Body of pancreas (tissue), 4 donors: Measurements from ENCODE around the gene SPATA2. TPM values are rescaled to one million over a fixed set of nuclear protein-coding genes. Genes with fewer than 3 reads are reported as not detected.
A peak's percentile ranks its signal among the peaks of the same experiment; 100 is the strongest.

Experiments used
- ATAC-seq: fragments of 150-250 bp; one replicate; pipeline ENCODE4 v1.9.1; 2016
- DNase-seq, 4 donors: peaks; one replicate each; pipeline ENCODE4 v3.0.0-alpha.2; 2019
- H3K27ac ChIP-seq, 4 donors: fragments of 200-600 bp; sonication (generic); 1 replicate in 3 of 4; 2 replicates in 1 of 4; pipeline versions ENCODE4 v1.5.1 to v1.6.1; 2016 to 2019; ENCODE audit warnings: mild to moderate bottlenecking in 1 of 4, mixed read lengths in 1 of 4, moderate library complexity in 1 of 4
- H3K27me3 ChIP-seq, 2 donors: fragments of 200-600 bp; sonication (generic); one replicate each; pipeline ENCODE4 v1.6.0; 2016; ENCODE audit warnings: mild to moderate bottlenecking in 1 of 2
- H3K36me3 ChIP-seq, 2 donors: fragments of 200-600 bp; sonication (generic); replicated peaks in 1 of 2; 2 replicates each; pipeline ENCODE4 v1.5.1; 2016; ENCODE audit warnings: low read depth in 2 of 2; ENCODE audit not compliant: insufficient read depth in 1 of 2
- H3K4me1 ChIP-seq: fragments of 200-600 bp; sonication (generic); one replicate; pipeline ENCODE4 v1.6.0; 2016
- H3K4me3 ChIP-seq, 2 donors: fragments of 200-600 bp; sonication (generic); 1 replicate in 1 of 2; 2 replicates in 1 of 2; pipeline ENCODE4 v1.5.1; 2016 to 2019
- H3K9me3 ChIP-seq, 3 donors: fragments of 200-600 bp; sonication (generic); 1 replicate in 2 of 3; 2 replicates in 1 of 3; pipeline ENCODE4 v1.5.1; 2016
- POLR2A ChIP-seq, 3 donors: fragments of 450-650 bp; IDR thresholded peaks; one replicate each; pipeline ENCODE4 v1.6.1; 2016; ENCODE audit warnings: antibody characterized with exemption in 3 of 3, mild to moderate bottlenecking in 2 of 3
- WGBS, 2 donors: methylation state at CpG; one replicate each; pipeline ENCODE4 v1.1.5; 2017; 5-methylcytosine and 5-hydroxymethylcytosine counted together
- intact Hi-C: fragments of 100-400 bp; cut with DNase I; formaldehyde crosslinking; loops from one replicate; pipeline ENCODE4 v1.15.1; 2023
- total RNA-seq, 2 donors: library from RNA; depleted of rRNA; stranded (reverse); fragments of >200 nt; gene quantifications; one replicate each; pipeline ENCODE4 v1.1.0, GENCODE V29; 2016
- TF ChIP-seq, protein P1 (sequence below), 7 experiments: fragments of 450-650 bp in 4 of 7; fragments of 200-600 bp in 3 of 7; sonication (generic) in 3 of 7; IDR thresholded peaks; one replicate each; pipeline ENCODE4 v1.5.1; 2016 to 2019; ENCODE audit warnings: antibody characterized with exemption in 7 of 7

SPATA2 gene
- total RNA-seq, 2 donors from 2014 or later: 3.9 to 7.3 TPM

DNA sequence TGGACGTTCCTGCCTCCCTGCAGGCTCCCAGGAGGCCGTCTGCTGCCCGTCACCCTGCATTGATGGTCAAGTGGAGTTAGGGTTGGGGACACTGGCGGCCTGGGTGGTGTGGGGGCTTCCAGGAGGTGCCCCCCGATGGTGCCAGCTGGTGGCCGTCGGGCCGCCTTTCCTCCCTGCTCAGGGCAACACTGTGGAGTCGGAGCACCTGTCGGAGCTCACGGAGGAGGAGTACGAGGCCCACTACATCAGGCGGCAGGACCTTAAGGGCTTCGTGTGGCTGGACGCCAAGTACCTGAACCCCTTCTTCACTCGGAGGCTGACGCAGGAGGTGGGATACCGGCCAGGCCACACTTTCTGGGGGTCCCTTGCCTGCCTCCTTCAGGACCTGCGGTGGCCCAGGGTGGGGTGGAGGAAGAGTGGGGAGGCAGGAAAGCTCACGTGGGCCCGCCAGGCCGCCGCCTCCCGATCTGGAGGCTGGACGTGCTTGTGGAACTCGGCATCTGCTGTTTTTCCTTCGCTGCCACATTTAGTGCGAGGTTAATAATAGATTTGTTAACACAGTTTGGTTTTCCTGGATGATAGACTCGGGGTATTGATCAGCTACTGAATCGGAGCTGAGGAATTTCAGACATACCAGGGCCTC, 28.6 kb downstream of the SPATA2 start:
- DNase-seq (peak in 1 of 4 donors; percentile 30), ATAC-seq (no peak)
- Histone ChIP-seq H3K4me3 (no peak overlapping the region), H3K36me3 (peaks cover 0 to 3% of the 10 kb centered on the region in 2 donors), H3K27me3 (no peaks in the 10 kb centered on the region), H3K27ac (peak overlapping the region; percentile 8 to 62 (median 22)), H3K9me3 (no peaks in the 10 kb centered on the region), H3K4me1 (peaks cover 40% of the 10 kb centered on the region)
- TF ChIP-seq, protein P1, sequence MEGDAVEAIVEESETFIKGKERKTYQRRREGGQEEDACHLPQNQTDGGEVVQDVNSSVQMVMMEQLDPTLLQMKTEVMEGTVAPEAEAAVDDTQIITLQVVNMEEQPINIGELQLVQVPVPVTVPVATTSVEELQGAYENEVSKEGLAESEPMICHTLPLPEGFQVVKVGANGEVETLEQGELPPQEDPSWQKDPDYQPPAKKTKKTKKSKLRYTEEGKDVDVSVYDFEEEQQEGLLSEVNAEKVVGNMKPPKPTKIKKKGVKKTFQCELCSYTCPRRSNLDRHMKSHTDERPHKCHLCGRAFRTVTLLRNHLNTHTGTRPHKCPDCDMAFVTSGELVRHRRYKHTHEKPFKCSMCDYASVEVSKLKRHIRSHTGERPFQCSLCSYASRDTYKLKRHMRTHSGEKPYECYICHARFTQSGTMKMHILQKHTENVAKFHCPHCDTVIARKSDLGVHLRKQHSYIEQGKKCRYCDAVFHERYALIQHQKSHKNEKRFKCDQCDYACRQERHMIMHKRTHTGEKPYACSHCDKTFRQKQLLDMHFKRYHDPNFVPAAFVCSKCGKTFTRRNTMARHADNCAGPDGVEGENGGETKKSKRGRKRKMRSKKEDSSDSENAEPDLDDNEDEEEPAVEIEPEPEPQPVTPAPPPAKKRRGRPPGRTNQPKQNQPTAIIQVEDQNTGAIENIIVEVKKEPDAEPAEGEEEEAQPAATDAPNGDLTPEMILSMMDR (IDR thresholded peaks at IDR 0.05): no peak
- no peak for TF ChIP-seq POLR2A (IDR thresholded peaks at IDR 0.05)
- intact Hi-C loops: loop anchor here (10.0 kb wide), 1 partner anchor 342 kb away; no protein-coding TSS in a partner anchor
- WGBS, 2 donors: 53 to 59% methylated on average over 20 to 25 of the region's 30 CpGs

DNA sequence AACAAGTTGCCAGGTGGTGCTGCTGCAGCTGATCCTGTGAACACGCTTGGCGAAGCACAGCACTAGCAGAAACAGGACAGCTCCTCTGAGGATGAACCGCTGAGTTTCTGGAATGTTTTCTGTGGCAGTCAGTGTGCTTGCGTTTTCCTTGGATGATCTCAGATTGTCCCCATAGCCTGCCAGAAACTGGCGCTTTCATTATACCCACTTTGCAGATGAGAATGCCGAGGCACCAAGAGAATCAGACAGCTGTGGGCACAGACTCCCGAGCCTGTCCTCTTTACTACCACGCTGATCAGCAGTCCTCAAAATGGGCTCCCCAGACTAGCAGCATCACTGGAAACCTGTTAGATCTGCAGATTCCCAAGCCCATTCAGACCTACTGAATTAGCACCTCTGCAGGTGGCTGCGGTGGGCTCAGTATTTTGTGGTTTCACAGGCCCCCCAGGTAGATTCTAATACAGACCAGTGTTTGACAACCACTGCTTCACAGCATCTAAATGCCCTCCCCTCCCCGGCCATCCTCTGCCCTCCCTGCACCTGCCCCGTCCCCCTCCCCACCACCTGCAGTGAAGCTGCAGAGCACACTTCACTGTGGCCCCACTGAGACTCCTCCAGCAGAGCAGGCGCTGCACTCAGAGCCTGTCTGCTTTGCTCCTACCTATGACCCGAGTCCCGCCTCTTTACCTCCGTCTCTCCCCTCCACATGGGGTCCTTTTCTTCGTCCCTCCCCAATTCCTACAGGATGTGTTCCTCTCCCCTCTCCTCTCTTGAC, 29.6 kb downstream of the SPATA2 start:
- H3K9me3 ChIP-seq: no peaks in the 10 kb centered on the region
- intact Hi-C loops: loop anchor here (10.0 kb wide), 1 partner anchor 341 kb away; no protein-coding TSS in a partner anchor
- peaks cover 40% of the 10 kb centered on the region for H3K4me1 ChIP-seq
- DNase-seq (no peak), ATAC-seq (no peak)
- WGBS, 2 donors: 95 to 96% methylated on average over 14 to 16 of the region's 16 CpGs
- peaks cover 0 to 3% of the 10 kb centered on the region in 2 donors for H3K36me3 ChIP-seq
- no peaks in the 10 kb centered on the region for H3K27me3 ChIP-seq
- no peak for TF ChIP-seq POLR2A (IDR thresholded peaks at IDR 0.05)
- TF ChIP-seq, protein P1 (IDR thresholded peaks at IDR 0.05): no peak
- H3K27ac ChIP-seq: peak overlapping the region in 1 of 4 donors; percentile 33
- no peak overlapping the region for H3K4me3 ChIP-seq

DNA sequence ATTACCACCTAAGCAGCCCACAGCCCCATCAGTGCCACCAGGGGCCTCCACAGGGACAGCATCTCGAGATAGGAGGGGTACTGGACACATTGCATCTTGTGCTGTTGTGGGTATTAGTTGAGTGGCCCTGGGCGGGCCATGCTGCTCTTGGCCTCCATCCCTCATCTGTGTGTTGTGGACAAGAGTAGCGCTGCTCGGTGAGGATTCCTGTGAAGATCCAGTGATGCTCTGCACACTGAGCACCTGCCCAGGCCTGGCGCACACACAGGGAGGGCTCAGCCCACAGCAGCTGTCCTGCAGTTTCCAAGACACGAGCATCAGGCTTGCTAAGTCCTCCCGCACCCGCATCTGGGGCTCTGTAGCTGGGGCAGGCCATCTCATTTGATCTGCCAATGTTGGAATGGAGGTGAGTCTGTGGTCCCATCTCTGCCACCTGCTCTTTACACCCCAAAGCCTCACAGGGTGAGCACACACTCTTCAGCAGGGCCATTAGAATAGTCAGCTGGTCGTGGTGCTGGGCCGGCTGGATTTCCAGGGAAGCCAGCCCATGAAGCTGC, 32.0 kb downstream of the SPATA2 start:
- 95 to 100% methylated on average over 2 to 10 of the region's 10 CpGs for WGBS, 2 donors
- Histone ChIP-seq H3K36me3 (peaks cover 0 to 3% of the 10 kb centered on the region in 2 donors), H3K27ac (no peak overlapping the region), H3K27me3 (no peaks in the 10 kb centered on the region), H3K4me1 (peaks cover 29% of the 10 kb centered on the region), H3K4me3 (no peak overlapping the region), H3K9me3 (no peaks in the 10 kb centered on the region)
- intact Hi-C loops: loop anchor here (10.0 kb wide), 1 partner anchor 339 kb away; no protein-coding TSS in a partner anchor
- ATAC-seq (no peak), DNase-seq (no peak)
- TF ChIP-seq POLR2A (IDR thresholded peaks at IDR 0.05): no peak
- TF ChIP-seq, protein P1 (IDR thresholded peaks at IDR 0.05): no peak

DNA sequence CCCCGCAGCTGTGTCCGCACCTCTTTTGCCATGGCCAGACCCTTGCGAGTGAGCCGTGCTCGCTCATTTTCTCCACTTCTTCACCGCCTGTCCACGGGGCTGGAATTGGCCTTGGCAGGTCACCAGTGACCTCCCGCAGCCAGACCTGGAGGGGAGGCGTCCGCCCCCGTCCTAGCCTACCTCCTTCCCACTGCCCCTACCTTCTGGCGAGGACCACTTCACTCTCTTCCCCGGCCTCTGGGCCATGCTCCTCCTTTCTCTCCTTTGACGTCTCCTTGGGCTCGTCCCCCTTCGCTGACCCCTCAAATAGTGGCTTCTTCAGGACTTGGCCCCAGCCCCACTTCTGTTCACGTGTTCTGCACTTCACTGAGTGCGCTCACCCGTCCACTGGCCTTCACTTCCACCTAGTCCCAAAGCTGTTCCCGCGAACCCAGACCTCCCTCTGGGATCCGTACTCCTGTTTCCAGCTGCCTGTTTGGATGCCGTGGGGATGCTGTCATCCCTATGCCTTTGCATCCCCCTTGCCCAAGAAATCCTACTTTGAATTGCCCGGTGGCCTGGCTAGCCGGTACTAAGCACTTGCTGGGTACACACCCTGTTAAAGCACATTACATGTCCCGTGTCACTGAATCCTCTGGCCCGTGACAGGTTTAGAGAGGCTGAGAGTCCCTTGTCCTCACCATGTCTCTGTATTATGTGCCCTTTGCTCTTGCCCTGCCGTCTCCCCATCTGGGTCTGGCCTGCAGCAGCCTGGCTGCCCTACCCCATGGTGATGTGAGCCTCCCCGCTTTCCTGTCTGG, 33.0 kb downstream of the SPATA2 start:
- Histone ChIP-seq H3K27me3 (no peaks in the 10 kb centered on the region), H3K27ac (no peak overlapping the region), H3K4me1 (peaks cover 19% of the 10 kb centered on the region), H3K4me3 (no peak overlapping the region), H3K36me3 (peaks cover 0 to 3% of the 10 kb centered on the region in 2 donors), H3K9me3 (no peaks in the 10 kb centered on the region)
- TF ChIP-seq, protein P1 (IDR thresholded peaks at IDR 0.05): no peak
- TF ChIP-seq POLR2A (IDR thresholded peaks at IDR 0.05): no peak
- ATAC-seq (no peak), DNase-seq (peak in 1 of 4 donors; percentile 10)
- intact Hi-C loops: loop anchor here (10.0 kb wide), 1 partner anchor 338 kb away; no protein-coding TSS in a partner anchor
- WGBS, 2 donors: 91 to 93% methylated on average over 27 to 28 of the region's 29 CpGs
